ENCODE results near the gene CLK4. TPM values are rescaled to one million over a fixed set of nuclear protein-coding genes. Genes with fewer than 3 reads are reported as not detected.

The CLK4 gene
- total RNA-seq, 2 experiments from 2014 or later, result 21.1 to 24.2 TPM

DNA sequence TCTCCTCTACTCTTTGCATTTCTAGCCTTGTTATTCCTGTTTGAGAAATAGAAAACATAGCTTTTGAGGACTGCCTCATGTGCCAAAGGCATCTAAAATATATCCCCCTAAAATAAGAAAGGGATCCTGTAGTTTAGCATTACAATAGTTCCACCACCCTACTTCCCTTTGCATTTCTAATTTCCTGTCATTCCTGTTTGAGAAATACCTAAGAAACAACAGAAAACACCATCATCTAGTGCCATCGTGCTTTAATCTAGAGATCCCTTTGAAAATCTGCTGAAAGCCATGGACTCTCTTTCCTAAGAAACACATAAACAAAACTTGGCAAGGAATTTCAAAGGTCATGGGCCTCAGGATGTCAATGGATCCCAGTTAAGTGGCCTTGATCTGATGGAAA lies 7.5 kb downstream of the CLK4 start:
- Mint-ChIP-seq H3K27me3 (no peaks in the 10 kb centered on the region), H3K27ac (no peak overlapping the region), H3K4me3 (no peak overlapping the region), H3K4me1 (ENCODE audit: low read depth) (peaks cover 50% of the 10 kb centered on the region), H3K9me3 (no peaks in the 10 kb centered on the region), H3K36me3 (ENCODE audit: low read depth) (peaks cover 56% of the 10 kb centered on the region)
- DNase-seq, result no peak
- ChIA-PET CTCF (interaction anchor here (1.3 kb wide), 1 partner anchor 19 kb away, joined by 4 read pairs; no protein-coding TSS in a partner anchor), POLR2A (no interaction called here)
- intact Hi-C loops (cut with micrococcal nuclease), result no loop called here
- TF ChIP-seq CTCF (IDR thresholded peaks at IDR 0.05), result no peak
- no peak for ATAC-seq

GRCh38 chr5:178612299-178612698 lies 14.6 kb downstream of the CLK4 start:
- ATAC-seq (no peak), DNase-seq (no peak)
- Mint-ChIP-seq H3K4me1 (ENCODE audit: low read depth) (peaks cover 22% of the 10 kb centered on the region), H3K27me3 (no peaks in the 10 kb centered on the region), H3K36me3 (ENCODE audit: low read depth) (peaks cover 56% of the 10 kb centered on the region), H3K27ac (no peak overlapping the region), H3K4me3 (no peak overlapping the region), H3K9me3 (no peaks in the 10 kb centered on the region)
- POLR2A ChIA-PET, result interaction anchor here (1.0 to 1.4 kb wide), 2 partner anchors 11 to 14 kb away, joined by 3 to 4 read pairs; no protein-coding TSS in a partner anchor
- no peak for TF ChIP-seq CTCF (IDR thresholded peaks at IDR 0.05)
- intact Hi-C loops (cut with micrococcal nuclease), result no loop called here
- CTCF ChIA-PET, result interaction anchor here (1.6 to 2.4 kb wide), 3 partner anchors 9 to 378 kb away, joined by 5 to 8 read pairs (median 6); no protein-coding TSS in a partner anchor

- H3K4me3 Mint-ChIP-seq, result no peak overlapping the region
- intact Hi-C loops (cut with micrococcal nuclease), result no loop called here
- ATAC-seq (no peak), DNase-seq (no peak)
- H3K9me3 Mint-ChIP-seq, result no peaks in the 10 kb centered on the region
- peaks cover 6% of the 10 kb centered on the region for H3K4me1 Mint-ChIP-seq (ENCODE audit: low read depth)
- TF ChIP-seq CTCF (IDR thresholded peaks at IDR 0.05), result no peak
- no peaks in the 10 kb centered on the region for H3K27me3 Mint-ChIP-seq
- no peak overlapping the region for H3K27ac Mint-ChIP-seq
- POLR2A ChIA-PET, result interaction anchor here (0.8 to 1.0 kb wide), 2 partner anchors 18 to 254 kb away, joined by 3 to 4 read pairs; partner anchors contain the start of gene ZNF354B
- peaks cover 42% of the 10 kb centered on the region for H3K36me3 Mint-ChIP-seq (ENCODE audit: low read depth)
- CTCF ChIA-PET, result interaction anchor here (1.0 to 1.7 kb wide), 4 partner anchors 10 to 371 kb away, joined by 3 to 7 read pairs (median 4); partner anchors contain the start of gene COL23A1
Observed at GRCh38 chr5:178606269-178606668, 20.6 kb downstream of the CLK4 start.

DNA sequence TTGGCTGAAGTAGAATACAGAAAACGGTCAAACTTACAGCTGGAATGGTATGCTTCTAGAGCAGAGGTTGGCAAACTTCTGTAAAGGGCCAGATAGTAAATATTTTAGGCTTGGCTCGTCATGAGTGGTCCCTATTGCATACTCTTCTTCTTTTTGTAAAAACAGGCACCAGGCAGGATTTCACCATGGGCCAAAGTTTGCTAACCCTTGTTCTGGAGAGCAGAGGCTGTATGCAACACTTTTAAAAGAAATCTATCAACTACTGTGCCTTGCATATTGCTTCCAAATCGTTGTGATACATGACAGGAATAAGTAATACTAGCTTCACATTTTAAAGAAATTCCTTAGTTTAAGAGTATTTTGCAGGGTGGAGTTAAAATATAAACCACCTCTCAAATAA lies 21.1 kb downstream of the CLK4 start:
- no peak overlapping the region for H3K27ac Mint-ChIP-seq
- no peak overlapping the region for H3K4me3 Mint-ChIP-seq
- no peaks in the 10 kb centered on the region for H3K27me3 Mint-ChIP-seq
- peaks cover 42% of the 10 kb centered on the region for H3K36me3 Mint-ChIP-seq (ENCODE audit: low read depth)
- CTCF ChIA-PET, result interaction anchor here (1.0 to 1.7 kb wide), 4 partner anchors 10 to 371 kb away, joined by 3 to 7 read pairs (median 4); partner anchors contain the start of gene COL23A1
- POLR2A ChIA-PET, result interaction anchor here (0.8 to 1.0 kb wide), 2 partner anchors 19 to 254 kb away, joined by 3 to 4 read pairs; partner anchors contain the start of gene ZNF354B
- no peak for ATAC-seq
- H3K4me1 Mint-ChIP-seq (ENCODE audit: low read depth), result peaks cover 3% of the 10 kb centered on the region
- TF ChIP-seq CTCF (IDR thresholded peaks at IDR 0.05), result no peak
- intact Hi-C loops (cut with micrococcal nuclease), result no loop called here
- no peaks in the 10 kb centered on the region for H3K9me3 Mint-ChIP-seq
- DNase-seq, result no peak

- Mint-ChIP-seq H3K4me3 (no peak overlapping the region), H3K4me1 (ENCODE audit: low read depth) (no peaks in the 10 kb centered on the region), H3K27ac (no peak overlapping the region), H3K9me3 (peaks cover 3% of the 10 kb centered on the region), H3K36me3 (ENCODE audit: low read depth) (peaks cover 45% of the 10 kb centered on the region), H3K27me3 (no peaks in the 10 kb centered on the region)
- no peak for TF ChIP-seq CTCF (IDR thresholded peaks at IDR 0.05)
- DNase-seq (no peak), ATAC-seq (no peak)
- ChIA-PET POLR2A (no interaction called here), CTCF (no interaction called here)
- intact Hi-C loops (cut with micrococcal nuclease), result no loop called here
Observed at GRCh38 chr5:178602752-178603151, 24.1 kb downstream of the CLK4 start.

Measured in activated CD8-positive, alpha-beta T cell treated with anti-CD3 and anti-CD28 coated beads for 36 hours (primary cell).